SJCRH30 (cell line): Measurements from ENCODE around the gene PLCB1. TPM values are rescaled to one million over a fixed set of nuclear protein-coding genes. Genes with fewer than 3 reads are reported as not detected.

Source experiments
- DNase-seq, 2 experiments: peaks; one replicate each; pipeline ENCODE4 v3.0.0-alpha.2; 2015 to 2020
- H3K27ac ChIP-seq: fragments of 250-450 bp; sonication (Bioruptor Pico); 2 replicates; pipeline ENCODE4 v1.5.1; 2020; ENCODE audit warnings: mild to moderate bottlenecking, moderate library complexity
- H3K27me3 ChIP-seq: fragments of 250-450 bp; sonication (Bioruptor Pico); 2 replicates; pipeline ENCODE4 v1.5.1; 2020; ENCODE audit warnings: mild to moderate bottlenecking, moderate library complexity
- H3K36me3 ChIP-seq: fragments of 250-450 bp; sonication (Bioruptor Pico); 2 replicates; pipeline ENCODE4 v1.5.1; 2020; ENCODE audit warnings: mild to moderate bottlenecking, moderate library complexity
- H3K4me1 ChIP-seq: fragments of 250-450 bp; sonication (Bioruptor Pico); 2 replicates; pipeline ENCODE4 v1.5.1; 2020; ENCODE audit warnings: mild to moderate bottlenecking, moderate library complexity
- H3K4me3 ChIP-seq: fragments of 250-450 bp; sonication (Bioruptor Pico); 2 replicates; pipeline ENCODE4 v1.5.1; 2020; ENCODE audit warnings: mild to moderate bottlenecking, moderate library complexity
- H3K9me3 ChIP-seq: fragments of 250-450 bp; sonication (Bioruptor Pico); replicated peaks from 2 replicates; pipeline ENCODE4 v1.5.1; 2020; ENCODE audit warnings: mild to moderate bottlenecking, moderate library complexity
- total RNA-seq: library from RNA; depleted of rRNA; stranded (reverse); fragments of >200 nt; shearing (Covaris generic); gene quantifications from 2 replicates; pipeline ENCODE4 v1.2.3, GENCODE V29; 2014

PLCB1 gene
- total RNA-seq, 1 experiment from 2014 or later: 13.4 TPM

DNA sequence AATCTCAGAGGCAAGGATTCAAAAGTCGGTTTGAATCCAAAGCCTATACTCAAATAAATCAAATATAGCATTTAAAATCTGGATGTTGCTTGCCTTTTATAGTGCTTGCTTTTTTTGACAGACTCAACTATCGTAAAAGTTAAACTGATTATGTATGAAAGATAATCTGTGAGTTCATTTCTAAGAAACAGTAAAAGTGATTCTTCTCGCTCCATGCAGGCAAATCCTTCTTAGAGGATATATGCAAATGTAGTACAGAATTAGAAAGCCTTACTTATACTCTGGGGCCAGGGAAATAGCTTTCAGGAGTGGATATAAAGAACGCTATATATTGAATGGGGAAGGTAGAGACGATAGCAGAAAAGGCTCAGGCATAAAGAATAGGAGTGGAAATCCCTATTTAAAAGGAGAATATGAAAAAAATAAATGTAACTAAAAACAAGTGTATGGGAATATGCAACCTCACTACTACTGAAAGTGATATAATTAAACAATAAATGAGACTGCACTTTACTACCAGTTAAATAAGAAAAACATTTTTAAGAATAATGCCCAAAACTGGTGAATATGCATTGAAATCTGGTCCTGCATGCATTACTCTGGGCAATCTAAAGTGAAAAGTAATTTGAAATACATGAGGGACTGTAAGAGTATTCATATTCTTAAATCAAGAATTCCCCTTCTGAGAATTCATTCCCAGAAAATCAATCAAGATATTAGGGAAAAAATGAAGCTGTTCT is 575.1 kb downstream of the PLCB1 start:
- Histone ChIP-seq H3K27me3 (no peaks in the 10 kb centered on the region), H3K36me3 (no peaks in the 10 kb centered on the region), H3K4me3 (no peak overlapping the region), H3K27ac (no peak overlapping the region), H3K4me1 (no peaks in the 10 kb centered on the region), H3K9me3 (no peaks in the 10 kb centered on the region)
- no peak for DNase-seq

DNA sequence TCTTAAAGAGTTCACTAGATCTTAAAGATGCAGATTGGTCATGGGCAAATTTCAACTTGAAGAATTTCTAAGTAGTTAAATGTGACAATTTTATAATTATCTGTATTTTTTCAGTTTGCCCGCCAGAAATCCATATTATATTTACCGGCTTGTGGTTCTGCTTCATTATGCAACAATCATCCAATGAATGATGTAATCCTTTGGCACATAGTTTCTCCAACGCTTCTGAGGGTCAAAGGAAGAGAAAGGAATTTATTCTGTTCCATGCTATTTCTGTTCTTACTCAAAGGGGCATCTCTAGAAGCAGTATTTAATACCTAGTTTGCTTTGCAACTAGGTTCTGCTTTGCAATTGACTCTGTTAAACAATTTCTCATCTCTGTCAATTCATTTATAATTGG is 577.6 kb downstream of the PLCB1 start:
- Histone ChIP-seq H3K36me3 (no peaks in the 10 kb centered on the region), H3K27me3 (no peaks in the 10 kb centered on the region), H3K27ac (no peak overlapping the region), H3K4me1 (no peaks in the 10 kb centered on the region), H3K9me3 (no peaks in the 10 kb centered on the region), H3K4me3 (no peak overlapping the region)
- DNase-seq: no peak

DNA sequence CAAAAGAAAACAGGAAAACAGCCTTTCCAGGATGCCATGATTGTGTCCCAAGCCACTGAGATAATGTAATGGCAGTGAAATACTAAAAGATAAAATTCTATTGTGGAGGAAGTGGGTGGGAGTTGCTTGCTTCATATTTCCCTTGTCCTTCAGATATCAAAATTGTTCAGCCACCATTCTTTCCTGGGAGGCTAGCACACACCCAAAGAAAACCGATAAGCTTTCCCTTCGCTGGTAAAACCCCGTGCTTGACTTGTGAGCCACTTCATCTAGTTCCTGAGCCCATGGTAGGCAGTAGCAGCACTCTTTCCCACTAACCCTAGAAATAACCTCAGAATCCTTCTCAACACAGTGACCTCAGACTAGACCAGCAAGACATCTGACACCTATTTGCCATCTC is 579.4 kb downstream of the PLCB1 start:
- H3K27ac ChIP-seq: no peak overlapping the region
- no peak for DNase-seq
- H3K4me3 ChIP-seq: no peak overlapping the region
- no peaks in the 10 kb centered on the region for H3K36me3 ChIP-seq
- H3K27me3 ChIP-seq: no peaks in the 10 kb centered on the region
- H3K4me1 ChIP-seq: no peaks in the 10 kb centered on the region
- H3K9me3 ChIP-seq: no peaks in the 10 kb centered on the region

DNA sequence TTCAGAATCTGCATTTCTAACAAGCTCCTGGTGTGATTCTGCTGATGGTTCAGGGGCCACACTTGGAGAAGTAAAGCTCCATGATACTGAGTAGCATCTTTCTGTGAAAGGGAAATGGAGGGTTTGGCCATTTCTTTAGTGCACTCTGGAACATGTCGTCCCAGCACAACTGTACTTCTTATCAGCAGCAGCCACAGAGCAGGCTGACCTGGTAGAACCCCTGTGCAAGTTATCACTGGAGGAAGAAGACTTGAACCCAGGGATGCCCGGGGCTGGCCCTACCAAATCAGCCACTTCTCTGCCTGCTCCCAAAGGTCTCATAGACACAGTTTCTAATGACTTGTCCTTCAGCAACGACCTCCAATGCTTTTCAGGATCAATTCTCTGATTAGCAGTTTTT is 582.1 kb downstream of the PLCB1 start:
- no peaks in the 10 kb centered on the region for H3K27me3 ChIP-seq
- DNase-seq: no peak
- no peaks in the 10 kb centered on the region for H3K4me1 ChIP-seq
- H3K9me3 ChIP-seq: no peaks in the 10 kb centered on the region
- no peak overlapping the region for H3K27ac ChIP-seq
- H3K36me3 ChIP-seq: no peaks in the 10 kb centered on the region
- H3K4me3 ChIP-seq: no peak overlapping the region

DNA sequence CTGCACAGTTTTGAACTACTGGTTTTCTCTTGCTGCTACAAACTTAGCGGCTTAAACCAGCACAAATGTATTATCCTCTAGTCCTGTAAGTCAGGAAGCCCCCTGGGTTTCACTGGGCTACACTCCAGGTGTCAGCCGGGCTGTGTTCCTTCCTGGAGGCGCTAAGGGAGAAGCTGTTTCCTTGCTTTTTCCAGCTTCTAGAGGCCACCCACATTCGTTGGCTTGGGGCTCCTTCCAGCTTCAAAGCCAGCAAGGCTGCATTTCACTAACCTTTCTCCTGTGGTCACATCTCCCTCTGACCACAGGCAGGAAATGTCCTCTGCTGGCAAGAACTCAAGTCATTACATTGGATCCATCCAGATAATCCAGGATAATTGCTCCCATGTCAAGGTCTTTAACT is 586.2 kb downstream of the PLCB1 start:
- Histone ChIP-seq H3K36me3 (no peaks in the 10 kb centered on the region), H3K27ac (no peak overlapping the region), H3K27me3 (no peaks in the 10 kb centered on the region), H3K9me3 (no peaks in the 10 kb centered on the region), H3K4me3 (no peak overlapping the region), H3K4me1 (no peaks in the 10 kb centered on the region)
- peak; percentile 4 to 17 for DNase-seq

DNA sequence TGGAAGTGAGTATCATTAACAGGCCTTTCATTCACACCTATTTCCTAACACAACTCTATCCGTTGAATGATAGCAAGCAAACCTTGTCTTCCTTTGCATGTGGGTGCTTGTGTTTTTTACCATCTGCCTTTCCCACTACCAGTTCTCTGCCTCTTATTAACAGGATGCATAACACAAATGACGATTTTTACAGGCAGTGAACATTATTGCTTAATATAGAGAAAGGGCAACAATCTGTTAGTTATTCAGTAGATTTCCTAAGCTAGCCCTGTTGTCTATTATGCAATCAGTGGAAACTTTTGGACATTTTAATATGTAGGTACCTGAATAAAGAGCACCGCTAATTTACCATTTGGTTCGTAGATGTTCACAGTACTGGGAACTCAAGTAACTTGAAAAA is 588.0 kb downstream of the PLCB1 start:
- Histone ChIP-seq H3K27me3 (no peaks in the 10 kb centered on the region), H3K9me3 (no peaks in the 10 kb centered on the region), H3K4me3 (no peak overlapping the region), H3K36me3 (no peaks in the 10 kb centered on the region), H3K27ac (no peak overlapping the region), H3K4me1 (no peaks in the 10 kb centered on the region)
- no peak for DNase-seq

DNA sequence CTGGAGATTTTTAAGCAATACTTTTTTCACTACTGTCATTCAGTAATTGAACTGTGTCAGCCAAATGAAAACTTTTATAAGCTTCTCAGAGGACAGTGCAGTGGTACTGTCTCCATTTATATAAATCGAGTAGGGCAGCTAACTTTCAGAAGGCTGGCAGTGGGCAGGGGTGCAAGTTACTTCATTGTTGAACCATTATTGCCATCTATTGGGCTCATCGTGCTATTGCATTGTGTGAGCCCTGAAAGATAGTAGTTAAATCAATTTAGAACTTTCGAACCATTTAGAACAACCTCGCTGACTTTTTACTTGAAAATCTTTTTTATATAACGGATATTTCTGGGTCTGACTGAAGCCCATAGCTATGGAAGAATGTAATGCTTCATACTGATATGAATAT is 589.0 kb downstream of the PLCB1 start:
- DNase-seq: peak; percentile 43 to 75
- H3K4me3 ChIP-seq: no peak overlapping the region
- no peaks in the 10 kb centered on the region for H3K36me3 ChIP-seq
- H3K27me3 ChIP-seq: no peaks in the 10 kb centered on the region
- H3K27ac ChIP-seq: no peak overlapping the region
- no peaks in the 10 kb centered on the region for H3K4me1 ChIP-seq
- no peaks in the 10 kb centered on the region for H3K9me3 ChIP-seq

DNA sequence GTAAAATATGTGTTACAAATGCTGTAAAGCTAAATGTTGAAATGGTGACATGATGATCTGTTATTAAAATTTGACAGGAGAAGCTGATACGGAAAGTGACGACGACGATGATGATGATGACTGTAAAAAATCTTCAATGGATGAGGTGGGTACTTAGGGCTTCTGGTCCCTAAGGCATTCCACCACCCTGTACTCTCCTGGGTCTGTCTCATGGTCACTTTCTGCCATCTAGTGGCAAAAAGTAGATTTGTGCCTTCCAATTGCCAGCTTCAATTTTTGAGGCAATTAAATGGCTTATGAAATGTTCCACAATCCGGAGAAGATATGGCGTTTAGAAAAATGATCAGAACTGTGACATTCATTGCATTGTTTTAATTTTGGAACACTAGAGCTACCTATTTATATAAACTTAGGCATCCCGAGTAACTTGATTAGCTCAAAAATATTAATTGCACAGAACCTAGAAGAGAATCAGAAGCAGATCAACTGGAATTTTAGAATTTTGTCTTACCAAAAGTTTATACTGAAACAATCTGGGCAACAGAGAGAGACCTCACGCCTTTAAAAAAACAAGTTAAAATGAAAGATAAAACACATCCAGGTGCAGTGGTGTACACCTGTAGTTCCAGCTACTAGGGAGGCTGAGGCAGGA is 590.3 kb downstream of the PLCB1 start:
- no peaks in the 10 kb centered on the region for H3K36me3 ChIP-seq
- no peaks in the 10 kb centered on the region for H3K4me1 ChIP-seq
- H3K9me3 ChIP-seq: no peaks in the 10 kb centered on the region
- no peak overlapping the region for H3K4me3 ChIP-seq
- no peak overlapping the region for H3K27ac ChIP-seq
- H3K27me3 ChIP-seq: no peaks in the 10 kb centered on the region
- peak; percentile 46 to 83 for DNase-seq

DNA sequence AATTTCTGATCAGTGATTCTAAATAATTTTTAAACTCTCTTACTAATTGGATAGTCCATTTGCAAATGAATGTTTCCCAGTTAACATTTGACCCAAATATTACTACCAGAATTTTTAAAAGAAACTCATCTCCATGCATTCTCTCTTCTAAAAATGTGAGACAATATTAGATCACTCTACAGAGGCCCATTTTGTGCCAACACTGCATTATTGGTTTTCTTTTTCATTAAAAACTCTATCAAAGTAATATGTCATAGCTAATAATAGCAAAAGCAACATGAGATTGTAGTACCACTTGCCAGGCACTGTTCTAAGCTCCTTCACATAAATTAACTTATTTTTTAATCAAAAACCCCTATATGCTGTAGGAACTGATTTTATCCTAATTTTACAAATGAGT is 591.2 kb downstream of the PLCB1 start:
- DNase-seq: no peak
- H3K9me3 ChIP-seq: no peaks in the 10 kb centered on the region
- H3K36me3 ChIP-seq: no peaks in the 10 kb centered on the region

DNA sequence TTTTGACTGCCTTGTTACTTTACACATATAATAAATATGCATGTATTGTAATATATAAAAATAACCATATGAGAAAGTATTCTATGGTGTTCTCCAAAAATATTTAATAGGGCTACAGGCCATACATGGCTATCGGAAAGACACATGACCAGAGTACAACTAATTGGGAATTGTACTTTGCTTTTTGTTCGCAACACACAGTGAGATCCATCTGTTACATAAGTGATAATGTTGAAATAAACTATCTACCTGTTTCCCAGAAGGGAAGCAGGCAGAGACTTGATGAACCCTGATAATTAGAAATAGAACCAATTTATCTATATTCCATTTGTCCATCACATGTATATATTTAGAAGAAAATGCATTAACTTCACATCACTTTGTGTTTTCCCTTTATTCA is 592.8 kb downstream of the PLCB1 start:
- Histone ChIP-seq H3K27ac (no peak overlapping the region), H3K9me3 (no peaks in the 10 kb centered on the region), H3K4me1 (no peaks in the 10 kb centered on the region), H3K36me3 (no peaks in the 10 kb centered on the region), H3K4me3 (no peak overlapping the region), H3K27me3 (no peaks in the 10 kb centered on the region)
- no peak for DNase-seq

More for the DNA sequence above, 591.2 kb downstream of the PLCB1 start:
- Histone ChIP-seq H3K27me3 (no peaks in the 10 kb centered on the region), H3K4me3 (no peak overlapping the region), H3K4me1 (no peaks in the 10 kb centered on the region), H3K27ac (no peak overlapping the region)

DNA sequence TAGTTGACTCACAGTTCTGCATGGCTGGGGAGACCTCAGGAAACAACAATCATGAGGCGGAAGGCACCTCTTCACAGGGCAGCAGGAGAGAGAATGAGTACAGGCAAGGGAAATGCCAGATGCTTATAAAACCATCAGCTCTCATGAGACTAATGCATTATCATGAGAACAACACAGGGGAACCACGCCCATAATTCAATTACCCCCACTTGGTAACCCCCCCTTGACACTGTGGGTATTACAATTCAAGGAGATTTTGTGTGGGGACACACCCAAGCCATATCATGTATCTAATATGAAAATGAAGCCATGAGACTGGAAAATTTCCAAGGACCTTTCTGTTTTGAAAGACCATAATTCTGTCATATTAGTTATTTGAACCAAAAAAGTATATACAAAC is 594.4 kb downstream of the PLCB1 start:
- no peaks in the 10 kb centered on the region for H3K27me3 ChIP-seq
- no peak for DNase-seq
- H3K4me3 ChIP-seq: no peak overlapping the region
- no peaks in the 10 kb centered on the region for H3K36me3 ChIP-seq
- H3K9me3 ChIP-seq: no peaks in the 10 kb centered on the region
- H3K27ac ChIP-seq: no peak overlapping the region
- H3K4me1 ChIP-seq: no peaks in the 10 kb centered on the region

DNA sequence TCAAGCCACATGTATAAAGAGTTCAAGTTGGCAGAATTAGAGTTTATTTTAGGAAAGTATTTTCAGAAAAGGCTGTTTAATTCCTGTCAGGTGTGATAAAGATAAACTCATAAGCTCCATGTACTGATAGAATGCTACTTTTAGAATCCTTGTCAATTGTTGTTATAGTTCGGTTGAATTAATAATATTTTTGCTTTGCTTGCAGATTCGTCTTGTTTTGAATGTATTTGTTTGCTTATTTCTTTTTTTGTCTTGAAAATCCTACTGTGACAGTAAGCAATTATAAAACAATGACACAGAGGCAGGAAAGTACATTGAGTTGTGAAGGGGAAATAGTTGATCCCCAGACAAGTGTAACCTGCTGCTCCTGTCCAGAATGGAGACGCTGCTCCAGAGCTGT is 602.9 kb downstream of the PLCB1 start:
- no peak overlapping the region for H3K4me3 ChIP-seq
- H3K4me1 ChIP-seq: 0 out of 2 replicates have a peak, but pooled peaks cover 3% of the 10 kb centered on the region
- H3K9me3 ChIP-seq: no peaks in the 10 kb centered on the region
- no peak overlapping the region for H3K27ac ChIP-seq
- no peaks in the 10 kb centered on the region for H3K27me3 ChIP-seq
- DNase-seq: no peak
- no peaks in the 10 kb centered on the region for H3K36me3 ChIP-seq

DNA sequence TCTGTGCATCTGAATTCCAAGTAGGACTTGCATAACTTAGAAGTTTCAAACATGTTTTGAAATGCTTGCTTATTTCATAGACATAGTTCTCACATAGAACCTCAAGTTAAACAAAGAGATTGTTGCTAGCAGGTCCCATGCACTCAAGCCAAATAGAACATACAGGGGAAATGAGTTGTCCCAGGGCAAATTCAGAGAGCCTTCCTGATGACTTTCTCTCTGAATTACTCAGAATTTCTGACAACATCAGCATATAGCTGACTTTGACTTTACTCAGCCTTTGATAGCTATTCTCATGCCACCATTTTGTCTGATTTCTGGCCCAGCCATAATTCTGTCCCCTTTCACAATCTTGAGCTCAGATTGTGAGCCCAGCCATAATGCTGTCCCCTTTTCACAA is 603.6 kb downstream of the PLCB1 start:
- Histone ChIP-seq H3K9me3 (no peaks in the 10 kb centered on the region), H3K4me3 (no peak overlapping the region), H3K27ac (no peak overlapping the region), H3K36me3 (no peaks in the 10 kb centered on the region), H3K27me3 (no peaks in the 10 kb centered on the region), H3K4me1 (0 out of 2 replicates have a peak, but pooled peaks cover 3% of the 10 kb centered on the region)
- DNase-seq: no peak

DNA sequence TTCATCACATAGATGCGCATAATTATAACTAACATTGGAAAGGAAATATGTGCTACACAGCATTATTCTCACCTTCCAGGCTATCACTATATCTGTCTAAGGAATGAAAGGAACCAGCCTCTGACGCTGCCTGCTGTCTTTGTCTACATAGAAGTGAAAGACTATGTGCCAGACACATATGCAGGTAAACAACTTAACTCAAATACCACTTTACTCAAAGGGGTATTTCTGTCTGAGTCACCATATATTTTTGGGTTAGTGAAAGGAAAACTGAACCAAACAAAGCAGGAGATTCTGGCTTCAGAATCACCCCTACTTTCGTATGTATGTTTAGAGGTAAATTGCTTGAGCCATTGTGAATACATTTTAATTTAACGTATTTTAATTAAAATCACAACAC is 608.2 kb downstream of the PLCB1 start:
- no peak for DNase-seq
- Histone ChIP-seq H3K9me3 (no peaks in the 10 kb centered on the region), H3K36me3 (no peaks in the 10 kb centered on the region), H3K27me3 (no peaks in the 10 kb centered on the region), H3K4me3 (no peak overlapping the region), H3K27ac (no peak overlapping the region), H3K4me1 (0 out of 2 replicates have a peak, but pooled peaks cover 3% of the 10 kb centered on the region)

DNA sequence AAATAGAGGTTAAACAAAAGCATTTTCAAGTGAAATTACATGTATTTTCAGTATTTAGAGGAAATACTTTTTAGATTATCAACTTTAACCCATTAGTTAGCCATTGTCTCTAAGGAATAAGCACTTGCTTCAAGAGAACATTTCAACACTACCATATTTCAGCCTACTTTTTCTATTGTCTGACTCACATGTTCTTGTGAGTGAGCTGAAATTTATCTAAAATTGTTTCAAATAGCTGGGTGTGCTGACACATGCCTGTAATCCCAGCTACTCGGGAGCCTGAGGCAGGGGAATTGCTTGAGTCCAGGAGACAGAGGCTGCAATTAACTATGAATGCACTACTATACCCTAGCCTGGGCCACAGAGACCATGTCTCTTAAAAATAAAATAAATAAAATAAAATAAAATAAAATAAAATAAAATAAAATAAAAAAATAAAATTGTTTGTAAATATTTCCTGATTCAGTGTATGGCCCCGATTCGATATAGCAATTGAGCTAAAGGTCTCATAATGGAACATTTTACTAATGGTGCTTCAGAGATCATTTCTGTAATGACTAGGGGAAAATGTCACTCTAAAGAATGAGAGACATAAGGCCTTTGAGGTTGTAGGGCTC is 612.3 kb downstream of the PLCB1 start:
- DNase-seq: no peak
- Histone ChIP-seq H3K4me1 (no peaks in the 10 kb centered on the region), H3K27ac (no peak overlapping the region), H3K9me3 (no peaks in the 10 kb centered on the region), H3K4me3 (no peak overlapping the region), H3K36me3 (no peaks in the 10 kb centered on the region), H3K27me3 (no peaks in the 10 kb centered on the region)
